GM12864 (cell line): Measurements from ENCODE around the gene DIP2C.
A peak's percentile ranks its signal among the peaks of the same experiment; 100 is the strongest.

ENCODE experiments used
- DNase-seq: peaks from one replicate; pipeline ENCODE4 v3.0.0-alpha.2; 2011; ENCODE audit warnings: low read depth
- H3K4me3 ChIP-seq: 2 replicates; pipeline ENCODE4 v1.5.1; 2011; ENCODE audit warnings: mild to moderate bottlenecking, low read depth, low read length, control low read depth
- CTCF ChIP-seq: IDR thresholded peaks from 2 replicates; pipeline ENCODE4 v1.5.1; 2011; ENCODE audit warnings: low read depth, mild to moderate bottlenecking, moderate library complexity, low read length, control low read depth, inconsistent platforms; ENCODE audit errors: missing control alignments

Gene DIP2C

DNA sequence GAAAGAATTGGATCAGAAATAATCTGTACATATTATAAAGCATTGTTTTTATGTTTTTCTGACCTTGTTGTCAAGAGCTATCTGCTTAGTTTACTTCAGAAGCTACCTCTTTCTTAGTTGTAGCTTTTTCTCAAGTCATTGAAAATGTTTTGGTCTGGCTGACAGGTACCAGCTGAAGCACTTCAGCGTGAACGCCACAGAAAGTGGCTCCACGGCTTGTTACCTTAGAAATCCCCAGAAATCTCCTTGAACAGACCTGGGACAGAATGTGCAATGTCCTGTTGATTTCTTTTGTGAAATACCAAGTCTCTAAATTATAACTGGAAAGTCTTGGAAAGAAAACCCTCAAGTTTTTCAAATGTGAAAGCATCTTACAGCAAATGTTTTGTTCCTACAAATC lies 457.4 kb downstream of the DIP2C start:
- H3K4me3 ChIP-seq = no peak overlapping the region
- TF ChIP-seq CTCF = no peak
- DNase-seq = no peak

DNA sequence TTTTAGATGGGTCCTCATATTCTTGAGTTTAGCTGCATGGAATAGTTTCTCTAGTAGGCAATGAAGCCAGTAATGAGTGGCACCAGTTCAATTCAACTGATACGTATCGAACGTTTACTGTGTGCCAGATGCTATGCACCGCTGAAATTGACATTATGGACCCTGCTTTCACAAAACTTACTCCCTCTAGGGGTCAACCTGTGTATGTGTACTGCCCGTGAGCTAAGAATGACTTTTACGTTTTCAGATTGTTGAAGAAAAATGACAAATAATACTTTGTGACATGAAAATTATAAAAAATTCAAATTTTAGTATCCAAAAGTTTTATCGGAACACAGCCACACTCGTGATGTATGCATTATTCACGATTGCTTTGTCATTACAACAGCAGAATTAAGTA lies 458.7 kb downstream of the DIP2C start:
- no peak for DNase-seq
- peak; percentile 36 for TF ChIP-seq CTCF
- H3K4me3 ChIP-seq = no peak overlapping the region

GRCh38 chr10:228366-228765 lies 461.1 kb downstream of the DIP2C start:
- no peak for DNase-seq
- no peak for TF ChIP-seq CTCF
- no peak overlapping the region for H3K4me3 ChIP-seq

- H3K4me3 ChIP-seq = no peak overlapping the region
- no peak for TF ChIP-seq CTCF
- DNase-seq = no peak
These were observed 462.5 kb downstream of the DIP2C start for GRCh38 chr10:227014-227413.

- DNase-seq = no peak
- no peak overlapping the region for H3K4me3 ChIP-seq
- TF ChIP-seq CTCF = no peak
These were observed 463.4 kb downstream of the DIP2C start for GRCh38 chr10:226018-226417.

DNA sequence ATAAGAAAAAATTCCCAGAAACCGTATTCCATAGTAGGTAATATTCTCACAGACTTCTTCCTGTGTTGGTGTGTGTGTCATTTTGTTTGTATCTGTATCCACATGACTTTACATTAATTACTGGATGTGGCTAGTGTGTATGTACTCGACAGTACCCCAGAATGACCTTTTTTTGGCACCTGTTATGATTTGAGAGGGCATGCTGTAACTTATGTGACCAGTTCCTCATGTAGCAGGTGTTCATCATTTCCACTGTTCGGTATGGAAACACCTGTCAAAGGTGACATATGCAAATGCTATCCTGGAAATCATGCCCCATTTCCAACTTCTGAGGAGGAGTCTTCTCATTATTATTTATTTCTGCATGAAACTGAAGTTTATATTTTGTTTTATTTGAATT lies 464.9 kb downstream of the DIP2C start:
- DNase-seq = no peak
- no peak for TF ChIP-seq CTCF
- H3K4me3 ChIP-seq = no peak overlapping the region
